Ovary (tissue), 9 donors: ENCODE data around the gene UGT1A1. TPM values are rescaled to one million over a fixed set of nuclear protein-coding genes. Genes with fewer than 3 reads are reported as not detected.

Experiments
- DNase-seq, 5 donors: peaks; one replicate each; pipeline ENCODE4 v3.0.0-alpha.2; 2019 to 2020
- H3K27ac ChIP-seq, 2 donors: fragments of 200-600 bp; one replicate each; pipeline versions ENCODE4 v1.5.1 to v1.8.0; 2019 to 2022
- H3K27me3 ChIP-seq: fragments of 200-600 bp; one replicate; pipeline ENCODE4 v1.8.0; 2022
- H3K36me3 ChIP-seq: fragments of 200-600 bp; sonication (generic); one replicate; pipeline ENCODE4 v1.5.1; 2019
- H3K4me1 ChIP-seq: one replicate; pipeline ENCODE4 v1.8.1; 2013; ENCODE audit warnings: mild to moderate bottlenecking, moderate library complexity; ENCODE audit not compliant: insufficient read depth
- H3K4me3 ChIP-seq: fragments of 200-600 bp; sonication (generic); one replicate; pipeline ENCODE4 v1.5.1; 2017
- H3K9me3 ChIP-seq, 2 donors: fragments of 200-600 bp in 1 of 2; sonication (generic) in 1 of 2; one replicate each; pipeline versions ENCODE4 v1.5.1 to v1.8.1; 2013 to 2019; ENCODE audit warnings: mild to moderate bottlenecking in 1 of 2, moderate library complexity in 1 of 2
- EP300 ChIP-seq: sonication (generic); formaldehyde crosslinking; IDR thresholded peaks from one replicate; pipeline ENCODE4 v1.6.1; 2017; ENCODE audit warnings: antibody characterized with exemption
- POLR2A ChIP-seq: fragments of 450-650 bp; IDR thresholded peaks from one replicate; pipeline ENCODE4 v1.6.1; 2017; ENCODE audit warnings: antibody characterized with exemption, mild to moderate bottlenecking, moderate library complexity
- WGBS, 3 donors: extraction: QIAGEN DNeasy Blood & Tissue Kit in 1 of 3; methylation state at CpG; one replicate each; pipeline versions ENCODE4 v1.1.5 to v1.1.7; 2013 to 2017; 5-methylcytosine and 5-hydroxymethylcytosine counted together
- intact Hi-C, 4 donors: fragments of 100-400 bp; cut with DNase I; formaldehyde crosslinking; loops; one replicate each; pipeline versions ENCODE4 v1.11.0 to v1.15.1; 2022 to 2023
- polyA plus RNA-seq, 2 donors: library from polyadenylated mRNA; stranded (reverse); fragments of 200-250 nt in 1 of 2; fragments of 350-450 nt in 1 of 2; fragmentation: Illumina TruSeq in 1 of 2; extraction: RNeasy Lipid Tissue Mini Kit (QIAGEN cat#74804) in 1 of 2; gene quantifications; one replicate each; pipeline ENCODE4 v1.2.3, GENCODE V29; 2013 to 2014
- total RNA-seq, 7 donors: library from RNA; depleted of rRNA in 2 of 7; stranded (reverse); fragments of >200 nt in 2 of 7; fragmentation: NEBNext Ultra II Directional in 3 of 7; extraction: Animal tissue kit (Norgen Biotek cat#: 25700) in 3 of 7; gene quantifications; one replicate each; pipeline versions ENCODE4 v1.1.0 to v1.2.4, GENCODE V29; 2016 to 2023
- TF ChIP-seq, protein P1 (sequence below), 3 donors: fragments of 450-650 bp in 2 of 3; fragments of 200-600 bp in 1 of 3; IDR thresholded peaks; one replicate each; pipeline versions ENCODE4 v1.5.1 to v1.8.0; 2016 to 2022; ENCODE audit warnings: antibody characterized with exemption in 3 of 3, mild to moderate bottlenecking in 1 of 3
- donor health status: DM: no; HTN: no; CAD: no; lungs with moderate emphysema.
- donor health status: DM: no; HTN: no; CAD: no.
- donor health status: Bipolar disorder and iron deficiency.
- donor health status: DM: yes; HTN: yes; CAD: no.
- donor health status: DM: no; HTN: no; CAD: no.
- donor health status: DM: yes; HTN: yes; CAD: no.

UGT1A1 gene
- total and polyA plus RNA-seq, 9 donors = 0.13 to 0.15 TPM; not detected in 7

- H3K27ac ChIP-seq = no peak overlapping the region
- no peaks in the 10 kb centered on the region for H3K36me3 ChIP-seq
- intact Hi-C loops = no loop called here
- no peaks in the 10 kb centered on the region for H3K4me1 ChIP-seq
- WGBS, 3 donors = 30 to 42% (median 34%) methylated on average over 2 of the region's 2 CpGs
- no peak overlapping the region for H3K4me3 ChIP-seq
- H3K27me3 ChIP-seq = no peaks in the 10 kb centered on the region
- DNase-seq = peak in 1 of 5 donors; percentile 12
- H3K9me3 ChIP-seq = no peaks in the 10 kb centered on the region
- TF ChIP-seq EP300 (no peak), POLR2A (no peak)
- TF ChIP-seq, protein P1, sequence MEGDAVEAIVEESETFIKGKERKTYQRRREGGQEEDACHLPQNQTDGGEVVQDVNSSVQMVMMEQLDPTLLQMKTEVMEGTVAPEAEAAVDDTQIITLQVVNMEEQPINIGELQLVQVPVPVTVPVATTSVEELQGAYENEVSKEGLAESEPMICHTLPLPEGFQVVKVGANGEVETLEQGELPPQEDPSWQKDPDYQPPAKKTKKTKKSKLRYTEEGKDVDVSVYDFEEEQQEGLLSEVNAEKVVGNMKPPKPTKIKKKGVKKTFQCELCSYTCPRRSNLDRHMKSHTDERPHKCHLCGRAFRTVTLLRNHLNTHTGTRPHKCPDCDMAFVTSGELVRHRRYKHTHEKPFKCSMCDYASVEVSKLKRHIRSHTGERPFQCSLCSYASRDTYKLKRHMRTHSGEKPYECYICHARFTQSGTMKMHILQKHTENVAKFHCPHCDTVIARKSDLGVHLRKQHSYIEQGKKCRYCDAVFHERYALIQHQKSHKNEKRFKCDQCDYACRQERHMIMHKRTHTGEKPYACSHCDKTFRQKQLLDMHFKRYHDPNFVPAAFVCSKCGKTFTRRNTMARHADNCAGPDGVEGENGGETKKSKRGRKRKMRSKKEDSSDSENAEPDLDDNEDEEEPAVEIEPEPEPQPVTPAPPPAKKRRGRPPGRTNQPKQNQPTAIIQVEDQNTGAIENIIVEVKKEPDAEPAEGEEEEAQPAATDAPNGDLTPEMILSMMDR (IDR thresholded peaks at IDR 0.05) = no peak
Observed at GRCh38 chr2:233816334-233816733, 56.3 kb downstream of the UGT1A1 start.

DNA sequence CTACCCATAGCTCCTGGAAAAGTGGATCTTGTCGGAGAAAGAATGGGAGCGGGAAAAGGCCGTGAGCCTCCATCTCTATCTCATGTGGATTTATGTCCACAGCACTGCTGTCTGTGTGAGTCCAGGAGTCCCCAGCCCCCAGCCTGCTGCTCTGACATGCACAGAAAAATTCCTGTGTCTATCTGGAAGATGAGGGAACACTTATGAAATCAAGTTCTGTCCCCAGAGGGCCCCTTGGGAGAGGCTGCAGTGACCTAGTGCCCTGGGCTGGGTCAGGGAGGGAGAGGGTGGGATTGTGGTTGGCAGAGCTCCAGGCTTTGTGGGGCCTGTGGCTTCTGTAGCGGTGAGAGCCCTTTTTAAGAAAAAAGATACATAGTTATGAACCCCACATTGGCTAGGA is 56.7 kb downstream of the UGT1A1 start:
- H3K27ac ChIP-seq = no peak overlapping the region
- TF ChIP-seq POLR2A = no peak
- no peak for TF ChIP-seq EP300
- TF ChIP-seq, protein P1 (IDR thresholded peaks at IDR 0.05) = no peak
- no peaks in the 10 kb centered on the region for H3K36me3 ChIP-seq
- WGBS, 3 donors = 69 to 74% (median 71%) methylated on average over 4 of the region's 4 CpGs
- H3K27me3 ChIP-seq = no peaks in the 10 kb centered on the region
- H3K9me3 ChIP-seq = no peaks in the 10 kb centered on the region
- no peak overlapping the region for H3K4me3 ChIP-seq
- no peaks in the 10 kb centered on the region for H3K4me1 ChIP-seq
- DNase-seq = peak in 1 of 5 donors; percentile 17
- intact Hi-C loops = no loop called here

DNA sequence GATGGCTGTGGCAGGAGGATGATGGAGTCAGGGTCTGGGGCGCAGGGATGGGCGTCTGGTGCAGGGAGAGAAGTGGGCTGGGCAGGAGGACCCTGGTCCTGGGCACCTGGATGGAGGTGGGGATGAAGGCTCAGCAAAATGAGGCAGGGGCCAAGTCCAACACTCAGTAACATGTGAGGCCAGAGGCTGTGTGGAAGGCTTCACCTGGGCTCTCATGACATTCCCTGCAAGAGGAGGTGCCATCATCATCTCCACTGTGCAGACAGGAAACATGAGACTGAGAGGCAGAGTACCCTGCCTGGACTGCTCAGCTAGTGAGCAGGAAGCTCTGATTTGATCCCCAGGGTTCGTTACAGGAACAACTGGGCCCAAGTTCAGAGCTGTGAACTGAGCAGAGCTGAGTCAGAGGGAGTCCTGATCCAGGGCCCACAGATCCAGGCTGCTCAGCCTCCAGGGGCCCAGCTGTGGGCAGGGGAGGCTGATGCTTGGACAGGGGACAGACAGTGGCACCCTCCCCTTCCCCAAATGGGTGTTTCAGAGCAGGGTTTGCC is 57.4 kb downstream of the UGT1A1 start:
- no peak for DNase-seq
- TF ChIP-seq EP300 (no peak), POLR2A (no peak)
- TF ChIP-seq, protein P1 (IDR thresholded peaks at IDR 0.05) = no peak
- H3K36me3 ChIP-seq = no peaks in the 10 kb centered on the region
- H3K4me1 ChIP-seq = no peaks in the 10 kb centered on the region
- H3K4me3 ChIP-seq = no peak overlapping the region
- 75 to 91% (median 85%) methylated on average over 3 of the region's 3 CpGs for WGBS, 3 donors
- no peaks in the 10 kb centered on the region for H3K27me3 ChIP-seq
- intact Hi-C loops = no loop called here
- H3K27ac ChIP-seq = no peak overlapping the region
- no peaks in the 10 kb centered on the region for H3K9me3 ChIP-seq

DNA sequence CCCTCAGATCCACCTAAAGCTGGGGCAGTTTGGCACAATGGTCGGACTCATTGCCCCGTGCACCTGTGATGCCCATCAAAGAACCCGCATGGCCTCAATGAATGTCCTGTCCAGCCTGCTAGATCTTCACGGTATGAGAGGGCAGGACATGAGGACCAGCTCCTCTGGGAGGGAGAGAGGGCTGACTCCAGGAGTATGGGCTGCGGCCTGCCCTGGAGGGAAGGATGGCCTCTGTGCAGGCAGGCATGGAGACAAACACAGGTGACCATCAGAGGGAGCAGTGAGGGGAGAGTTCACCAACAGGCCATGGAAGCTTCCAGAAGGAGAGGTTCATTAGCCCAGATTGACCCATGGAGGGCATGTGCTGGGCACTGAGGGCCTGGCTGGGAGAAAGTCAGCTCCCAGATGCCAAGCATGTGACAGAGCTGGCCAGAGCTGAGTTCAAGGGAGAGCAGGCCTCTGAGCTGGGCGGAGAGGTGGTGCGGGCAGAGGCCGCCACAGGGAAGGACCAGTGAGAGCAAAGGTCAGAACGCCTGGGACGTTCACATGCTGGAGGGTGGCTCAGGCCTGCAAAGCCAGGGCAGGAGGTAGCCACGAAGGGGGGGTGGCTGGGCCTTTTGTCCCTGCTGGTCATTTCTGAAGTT is 58.0 kb downstream of the UGT1A1 start:
- intact Hi-C loops = no loop called here
- no peak for DNase-seq
- no peaks in the 10 kb centered on the region for H3K27me3 ChIP-seq
- no peak overlapping the region for H3K27ac ChIP-seq
- H3K4me3 ChIP-seq = no peak overlapping the region
- H3K36me3 ChIP-seq = no peaks in the 10 kb centered on the region
- H3K4me1 ChIP-seq = no peaks in the 10 kb centered on the region
- 88 to 93% (median 89%) methylated on average over 11 of the region's 11 CpGs for WGBS, 3 donors
- H3K9me3 ChIP-seq = no peaks in the 10 kb centered on the region
- no peak for TF ChIP-seq EP300
- TF ChIP-seq, protein P1 (IDR thresholded peaks at IDR 0.05) = no peak
- no peak for TF ChIP-seq POLR2A
